ENCODE results near the gene KLF8.

DNA sequence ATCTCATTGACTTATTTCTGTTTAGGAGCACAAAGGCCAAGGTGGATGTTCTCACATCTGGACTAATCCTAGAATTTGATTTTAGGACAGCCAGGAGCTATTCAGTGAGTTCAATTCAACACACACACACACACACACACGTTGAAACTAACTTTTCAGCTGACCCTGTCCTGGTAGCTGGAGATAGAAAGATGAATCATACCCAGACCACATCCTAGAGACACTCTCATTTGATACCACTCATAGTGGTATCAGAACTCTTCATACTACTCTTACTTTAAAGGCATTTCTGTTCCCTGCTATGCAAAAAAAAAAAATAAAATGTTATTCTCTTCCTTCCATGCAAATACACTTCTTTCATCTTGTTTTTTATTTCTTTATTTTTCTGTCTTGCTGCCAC lies 36.7 kb downstream of the KLF8 start:
- no peak for TF ChIP-seq CTCF (IDR thresholded peaks at IDR 0.05)
- TF ChIP-seq POLR2AphosphoS5 (IDR thresholded peaks at IDR 0.05; ENCODE audit: low read depth, low read length) = no peak
- no peak for TF ChIP-seq TCF7L2 (IDR thresholded peaks at IDR 0.05; ENCODE audit: low read depth, low read length)
- TF ChIP-seq, protein P1, sequence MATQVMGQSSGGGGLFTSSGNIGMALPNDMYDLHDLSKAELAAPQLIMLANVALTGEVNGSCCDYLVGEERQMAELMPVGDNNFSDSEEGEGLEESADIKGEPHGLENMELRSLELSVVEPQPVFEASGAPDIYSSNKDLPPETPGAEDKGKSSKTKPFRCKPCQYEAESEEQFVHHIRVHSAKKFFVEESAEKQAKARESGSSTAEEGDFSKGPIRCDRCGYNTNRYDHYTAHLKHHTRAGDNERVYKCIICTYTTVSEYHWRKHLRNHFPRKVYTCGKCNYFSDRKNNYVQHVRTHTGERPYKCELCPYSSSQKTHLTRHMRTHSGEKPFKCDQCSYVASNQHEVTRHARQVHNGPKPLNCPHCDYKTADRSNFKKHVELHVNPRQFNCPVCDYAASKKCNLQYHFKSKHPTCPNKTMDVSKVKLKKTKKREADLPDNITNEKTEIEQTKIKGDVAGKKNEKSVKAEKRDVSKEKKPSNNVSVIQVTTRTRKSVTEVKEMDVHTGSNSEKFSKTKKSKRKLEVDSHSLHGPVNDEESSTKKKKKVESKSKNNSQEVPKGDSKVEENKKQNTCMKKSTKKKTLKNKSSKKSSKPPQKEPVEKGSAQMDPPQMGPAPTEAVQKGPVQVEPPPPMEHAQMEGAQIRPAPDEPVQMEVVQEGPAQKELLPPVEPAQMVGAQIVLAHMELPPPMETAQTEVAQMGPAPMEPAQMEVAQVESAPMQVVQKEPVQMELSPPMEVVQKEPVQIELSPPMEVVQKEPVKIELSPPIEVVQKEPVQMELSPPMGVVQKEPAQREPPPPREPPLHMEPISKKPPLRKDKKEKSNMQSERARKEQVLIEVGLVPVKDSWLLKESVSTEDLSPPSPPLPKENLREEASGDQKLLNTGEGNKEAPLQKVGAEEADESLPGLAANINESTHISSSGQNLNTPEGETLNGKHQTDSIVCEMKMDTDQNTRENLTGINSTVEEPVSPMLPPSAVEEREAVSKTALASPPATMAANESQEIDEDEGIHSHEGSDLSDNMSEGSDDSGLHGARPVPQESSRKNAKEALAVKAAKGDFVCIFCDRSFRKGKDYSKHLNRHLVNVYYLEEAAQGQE (IDR thresholded peaks at IDR 0.05; ENCODE audit: insufficient read depth in 1 of 2, low read depth in 2 of 2, low read length in 1 of 2) = no peak
